ENCODE data around the gene FGD6.

GRCh38 chr12:95197636-95198035 lies 19.6 kb downstream of the FGD6 start:
- TF ChIP-seq CTCF (IDR thresholded peaks at IDR 0.05) (no peak), POLR2AphosphoS5 (IDR thresholded peaks at IDR 0.05) (no peak), POLR2A (IDR thresholded peaks at IDR 0.05) (no peak)

Measured in breast epithelium (tissue), 3 donors.